ENCODE data around the gene NOTCH1.

Gene NOTCH1

DNA sequence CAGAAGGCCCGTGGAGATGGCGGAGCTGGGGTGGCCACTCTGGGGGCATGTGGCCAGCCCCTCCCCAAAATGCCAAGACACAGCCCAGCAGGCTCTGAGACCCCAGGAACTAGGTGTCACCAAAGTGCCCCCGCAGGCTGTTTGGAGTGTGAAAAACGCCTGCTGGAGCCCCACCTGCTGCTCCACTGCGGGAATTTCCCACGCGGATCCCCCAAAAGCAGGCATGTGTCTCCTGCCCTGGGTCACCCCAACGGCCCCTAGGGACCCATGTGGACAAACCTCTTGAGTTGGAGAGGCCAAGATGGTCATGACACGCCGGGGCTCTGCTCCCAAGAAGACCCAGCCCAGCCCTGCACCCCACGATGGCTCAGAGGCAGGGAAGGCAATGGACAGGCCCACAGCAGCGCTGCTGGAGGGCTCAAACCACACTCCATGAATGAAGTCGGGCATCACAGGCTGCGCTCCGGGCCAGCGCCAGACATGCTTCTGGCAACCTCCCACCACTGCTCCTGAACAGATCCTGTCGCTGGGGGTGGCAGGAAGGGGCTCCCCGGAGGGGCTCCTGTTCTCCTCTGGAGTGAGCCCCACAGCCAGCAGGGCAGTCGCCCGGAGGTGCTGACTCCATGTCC is 15.3 kb downstream of the NOTCH1 start:
- DNase-seq = no peak

DNA sequence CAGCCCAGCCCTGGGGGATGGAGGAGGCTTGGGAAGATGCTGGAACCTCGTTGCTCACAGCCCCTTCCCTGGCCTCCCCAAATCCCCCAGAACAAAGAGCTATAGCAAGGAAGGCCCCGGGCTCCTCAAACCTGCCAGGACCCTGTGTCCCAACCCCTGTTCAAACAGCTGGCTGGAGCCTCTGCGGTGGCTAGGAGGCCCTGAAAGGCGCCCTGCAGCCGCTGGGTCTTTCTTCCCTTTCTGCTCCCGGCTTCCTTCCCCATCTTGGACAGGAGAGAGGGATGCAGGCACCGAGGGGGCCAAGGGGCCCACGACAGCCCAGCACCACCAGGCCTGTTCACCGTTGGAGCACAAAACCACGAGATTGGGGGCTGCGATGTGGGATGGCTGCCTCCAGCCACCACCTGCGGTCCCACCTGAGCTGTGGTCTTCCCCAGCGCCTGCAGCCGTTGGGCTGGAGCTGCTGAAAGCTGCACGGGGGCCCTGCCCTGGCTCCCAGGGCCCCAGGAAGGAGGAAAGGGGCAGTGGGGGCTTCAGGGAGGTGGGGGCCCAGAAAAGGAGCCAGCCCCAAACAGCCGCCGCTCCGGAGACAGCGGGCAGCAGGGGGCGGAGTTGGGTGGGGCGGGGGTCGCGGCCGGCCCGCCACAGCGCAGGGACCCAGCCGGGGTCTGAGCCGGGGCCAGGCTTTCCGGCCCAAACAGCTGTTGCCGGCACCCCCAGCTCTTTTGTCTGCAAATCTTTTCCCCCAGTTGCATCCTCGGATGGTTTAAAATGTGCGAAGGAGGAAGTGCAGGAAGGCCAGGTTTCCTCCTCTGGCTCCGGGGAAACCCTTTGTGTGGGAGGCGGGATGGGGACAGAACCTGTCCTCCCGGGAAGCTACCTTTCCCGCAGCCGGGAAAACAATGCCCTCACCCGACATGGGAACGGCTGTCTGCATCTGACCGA is 16.1 kb downstream of the NOTCH1 start:
- no peak for DNase-seq

DNA sequence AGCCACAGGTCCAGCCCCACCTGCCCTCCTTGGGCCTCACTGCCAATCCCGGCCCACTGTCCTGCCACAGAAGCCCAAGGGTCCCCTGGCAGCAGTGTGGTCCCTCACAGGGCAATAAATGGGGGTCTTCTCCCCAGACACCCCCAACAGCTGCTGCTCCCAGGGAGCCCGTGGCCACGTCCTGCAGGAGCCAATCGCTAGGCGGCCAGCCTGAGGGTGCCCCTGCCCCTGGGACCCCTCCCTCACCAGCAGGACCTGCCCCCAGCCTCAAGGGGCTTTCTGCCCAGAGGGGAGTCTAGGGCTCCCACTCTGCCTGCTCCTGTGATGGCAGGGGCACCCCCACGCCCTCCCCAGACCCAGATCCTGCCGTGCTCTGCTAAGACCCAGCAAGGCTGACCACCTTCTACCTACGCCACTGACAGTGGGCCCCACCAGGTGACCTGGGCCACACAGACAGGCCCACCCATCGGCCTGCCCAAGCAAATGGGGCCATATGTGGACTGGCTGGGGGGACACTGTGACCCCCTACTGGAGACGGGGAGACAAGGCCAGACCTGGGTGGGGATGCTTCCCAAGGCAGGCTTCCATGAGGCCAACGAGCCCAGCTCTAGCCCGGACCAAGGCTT is 17.0 kb downstream of the NOTCH1 start:
- DNase-seq = no peak

DNA sequence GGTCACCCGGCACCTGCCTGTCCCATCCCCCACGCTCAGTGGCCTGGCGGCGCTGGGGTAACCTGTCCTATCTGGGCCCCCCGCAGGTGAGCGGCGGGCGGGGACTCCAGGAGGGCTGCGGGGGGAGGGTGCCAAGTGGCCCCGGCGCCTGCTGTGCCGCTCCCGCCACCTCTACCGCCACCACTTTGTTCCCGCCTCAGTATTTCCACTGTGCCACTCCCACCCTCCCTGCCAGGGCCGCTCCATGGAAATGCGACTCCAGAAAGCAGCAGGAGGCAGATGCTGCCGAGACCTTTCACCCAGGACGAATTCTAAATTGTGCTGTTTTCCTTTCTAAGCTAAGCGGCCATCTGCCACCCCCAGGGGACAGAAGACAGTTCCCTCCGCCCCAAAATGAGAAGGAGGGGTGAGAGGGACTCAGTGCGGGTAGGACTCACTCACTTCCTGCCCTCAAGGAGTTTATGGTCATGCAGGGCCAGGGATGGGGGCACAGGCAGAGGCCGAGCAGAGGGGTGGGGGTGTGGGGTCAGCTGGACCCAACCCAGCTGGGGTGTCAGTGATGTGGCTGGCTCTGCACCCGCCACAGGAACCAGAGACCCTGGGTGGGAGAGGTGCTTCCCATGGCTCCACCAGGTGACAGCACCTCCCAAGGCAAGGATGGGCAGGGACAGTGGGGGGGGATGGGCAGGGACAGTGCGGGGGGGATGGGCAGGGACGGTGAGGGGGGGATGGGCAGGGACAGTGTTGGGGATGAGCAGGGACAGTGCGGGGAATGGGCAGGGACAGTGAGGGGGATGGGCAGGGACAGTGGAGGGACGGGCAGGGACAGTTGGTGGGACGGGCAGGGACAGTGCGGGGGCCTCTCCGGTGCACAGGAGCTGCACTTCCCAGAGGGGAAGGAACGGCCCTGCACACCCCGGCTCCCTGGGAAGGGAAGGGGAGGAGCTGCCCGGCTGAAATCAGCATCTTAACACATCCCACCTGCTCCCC is 17.8 kb downstream of the NOTCH1 start:
- peak; percentile 40 to 52 for DNase-seq

DNA sequence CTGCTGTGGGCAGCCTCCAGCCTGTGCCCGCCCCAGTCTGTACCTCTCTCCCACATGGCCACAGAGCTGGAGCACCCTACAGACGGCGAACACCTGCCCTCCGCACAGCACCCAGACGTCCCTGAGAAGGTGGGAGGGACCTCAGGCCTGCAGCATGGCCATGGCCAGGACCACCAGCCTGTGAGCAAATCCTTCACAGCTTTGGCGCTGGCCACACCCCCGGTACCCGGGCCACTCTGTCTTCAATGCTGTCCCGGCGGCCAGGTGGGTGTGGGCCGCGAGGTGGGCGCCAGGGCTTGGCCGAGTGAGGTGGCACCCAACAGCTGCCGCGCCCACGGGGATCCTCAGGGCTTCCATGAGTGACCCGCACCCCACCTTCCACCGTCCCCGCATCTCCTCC is 18.7 kb downstream of the NOTCH1 start:
- peak in 1 of 2 experiments; percentile 47 for DNase-seq

DNA sequence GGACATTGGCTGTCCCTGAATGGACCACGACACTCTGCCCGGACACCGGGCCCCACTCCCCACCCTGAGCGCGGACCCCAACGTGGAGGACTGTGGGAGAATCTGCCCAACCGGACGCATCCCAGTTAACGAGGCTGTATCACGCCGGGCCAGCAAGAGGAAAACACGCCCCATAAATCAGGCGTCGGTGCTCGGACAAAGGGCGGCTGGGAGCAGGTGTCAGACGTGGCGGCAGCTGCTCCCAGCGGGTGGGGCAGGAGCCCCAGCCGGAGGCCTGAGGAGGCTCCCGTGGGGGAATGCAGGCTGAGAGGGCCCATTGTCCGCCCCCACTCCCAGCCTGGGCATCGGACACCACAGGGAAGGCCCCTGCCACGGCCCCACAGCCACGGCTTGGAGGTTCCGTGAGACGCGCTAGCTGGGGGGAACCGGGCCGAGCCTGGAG is 19.2 kb downstream of the NOTCH1 start:
- DNase-seq = peak; percentile 59 to 81

DNA sequence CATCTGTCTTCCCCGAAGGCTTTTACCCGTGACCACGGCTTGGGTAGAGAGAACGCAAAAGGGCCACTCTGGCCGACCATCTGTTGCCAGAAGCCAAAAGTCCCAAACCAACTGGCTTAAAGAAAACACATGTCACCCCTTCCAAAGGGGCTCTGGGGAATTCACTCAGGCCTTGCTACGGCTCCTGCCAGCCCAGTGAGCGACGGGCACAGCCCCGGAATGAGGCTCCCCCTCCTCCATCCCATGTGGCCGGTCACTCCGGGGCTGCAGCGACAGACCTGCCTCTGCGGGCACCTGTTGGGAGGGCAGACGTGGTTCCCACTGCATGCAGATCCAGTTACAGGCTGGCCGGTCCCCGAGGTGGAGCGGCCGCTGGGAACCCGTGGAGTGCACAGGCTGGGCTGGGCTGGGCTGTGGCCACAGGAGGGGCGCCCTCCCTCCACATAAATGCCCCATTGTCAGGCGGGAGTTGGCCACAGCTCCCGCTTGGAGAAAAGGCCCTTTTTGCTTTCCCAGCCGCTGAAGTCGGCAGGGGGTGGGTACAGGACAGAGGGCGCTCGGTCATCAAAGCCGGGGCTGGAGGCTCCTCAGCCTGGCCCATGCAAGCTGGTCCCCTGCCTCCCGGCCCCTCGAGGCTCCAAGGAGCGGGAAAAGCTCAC is 19.9 kb downstream of the NOTCH1 start:
- no peak for DNase-seq

DNA sequence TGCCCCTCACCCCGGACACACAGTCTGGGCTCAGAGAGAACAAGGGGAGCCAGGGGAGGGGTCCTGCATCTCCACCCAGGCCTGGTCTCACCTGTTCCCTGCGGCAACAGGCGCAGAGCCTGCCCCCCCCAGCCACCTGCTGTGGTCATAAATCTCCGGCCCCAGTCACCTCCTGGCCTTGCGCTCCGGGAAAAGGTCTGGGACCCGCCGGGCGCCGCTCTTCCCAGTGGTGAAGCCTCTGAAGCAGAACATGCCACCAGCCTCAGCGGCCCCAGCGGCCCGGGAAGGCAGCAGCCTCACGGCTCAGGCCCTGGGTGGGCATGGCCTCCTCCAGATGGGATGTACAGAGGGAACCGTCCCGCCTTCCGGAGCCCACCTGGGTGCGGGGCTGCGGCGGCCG is 20.6 kb downstream of the NOTCH1 start:
- peak in 1 of 2 experiments; percentile 24 for DNase-seq

DNA sequence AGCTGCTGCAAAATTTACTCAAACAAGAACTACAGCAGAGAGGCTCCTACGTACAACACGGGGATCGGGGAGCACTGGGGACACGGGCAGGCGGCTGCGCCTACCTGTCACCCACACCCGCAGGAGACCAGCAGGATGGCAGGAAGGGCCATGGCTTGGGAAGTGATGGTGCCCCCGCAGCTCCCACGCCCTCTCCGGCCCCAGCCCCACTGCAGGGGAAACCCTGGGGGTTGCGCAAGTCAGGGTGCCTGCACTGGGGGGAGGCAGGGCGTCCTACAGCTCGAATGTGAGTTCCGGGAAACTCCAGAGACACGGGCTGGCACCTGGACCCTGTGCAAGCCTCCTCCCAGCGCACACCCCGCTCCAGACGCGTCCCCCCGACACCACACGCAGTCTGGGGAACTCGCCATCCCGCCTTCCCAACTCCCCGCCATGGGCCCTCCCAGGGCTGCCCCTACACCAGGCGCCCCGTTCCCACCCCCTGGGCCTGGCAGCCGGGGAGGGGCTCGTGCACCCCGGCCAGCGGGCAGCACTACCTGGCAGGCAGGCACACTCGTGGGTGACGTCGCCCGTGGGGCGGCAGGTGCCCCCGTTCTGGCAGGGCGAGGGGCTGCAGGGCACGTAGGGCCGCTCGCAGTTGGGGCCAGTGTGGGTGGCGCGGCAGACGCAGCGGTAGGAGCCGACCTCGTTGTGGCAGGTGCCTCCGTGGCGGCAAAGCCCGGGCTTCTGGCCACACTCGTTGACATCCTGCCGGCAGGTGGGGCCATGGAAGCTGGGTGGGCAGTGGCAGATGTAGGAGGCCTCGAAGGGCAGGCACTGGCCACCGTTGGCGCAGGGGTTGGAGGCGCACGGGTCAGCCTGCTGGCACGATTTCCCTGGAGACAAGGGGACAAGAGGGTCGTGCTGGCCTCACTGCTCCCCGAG is 23.3 kb downstream of the NOTCH1 start:
- DNase-seq = peak in 1 of 2 experiments; percentile 27

DNA sequence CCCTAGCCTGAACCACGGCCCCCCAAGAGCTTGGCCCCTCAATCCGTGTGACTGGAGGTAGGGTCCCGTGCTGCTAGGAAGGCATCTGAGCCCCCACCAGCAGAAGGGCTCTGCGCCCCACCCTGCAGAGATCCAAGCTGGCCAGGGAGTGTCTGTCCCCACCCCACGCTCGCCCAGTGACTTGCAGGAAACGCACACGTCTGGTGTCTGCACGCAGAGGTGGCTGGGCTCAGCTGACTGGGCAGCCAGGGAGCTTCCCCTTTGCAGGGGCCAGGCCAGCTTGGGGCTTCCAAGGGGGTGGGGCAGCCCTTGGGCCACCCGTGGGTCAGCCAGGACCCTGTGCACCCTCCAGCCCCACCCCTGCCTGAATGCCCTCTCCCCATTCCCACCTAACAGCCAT is 24.3 kb downstream of the NOTCH1 start:
- DNase-seq = no peak

DNA sequence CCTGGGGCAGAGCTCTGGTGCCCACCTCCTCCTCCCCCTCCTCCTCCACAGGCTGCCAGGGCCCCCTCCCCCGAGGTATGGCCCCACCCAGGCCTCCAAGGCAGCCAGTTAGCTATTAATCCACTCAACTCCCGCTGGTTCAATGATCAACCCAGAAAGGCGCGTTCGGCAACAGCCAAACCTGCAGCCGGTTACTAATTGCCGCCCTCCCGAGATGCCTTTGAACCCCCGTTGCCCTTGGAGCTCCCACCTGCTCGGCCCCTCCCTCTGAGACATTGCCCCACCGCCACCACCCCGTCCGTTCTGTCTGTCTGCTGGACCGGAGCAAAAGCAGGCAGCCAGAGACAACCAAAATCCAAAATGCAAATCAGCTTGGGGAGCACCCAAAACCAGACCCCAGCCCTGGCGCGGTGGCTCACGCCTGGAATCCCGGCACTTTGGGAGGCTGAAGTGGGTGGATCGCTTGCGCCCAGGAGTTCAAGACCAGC is 25.8 kb downstream of the NOTCH1 start:
- DNase-seq = no peak

DNA sequence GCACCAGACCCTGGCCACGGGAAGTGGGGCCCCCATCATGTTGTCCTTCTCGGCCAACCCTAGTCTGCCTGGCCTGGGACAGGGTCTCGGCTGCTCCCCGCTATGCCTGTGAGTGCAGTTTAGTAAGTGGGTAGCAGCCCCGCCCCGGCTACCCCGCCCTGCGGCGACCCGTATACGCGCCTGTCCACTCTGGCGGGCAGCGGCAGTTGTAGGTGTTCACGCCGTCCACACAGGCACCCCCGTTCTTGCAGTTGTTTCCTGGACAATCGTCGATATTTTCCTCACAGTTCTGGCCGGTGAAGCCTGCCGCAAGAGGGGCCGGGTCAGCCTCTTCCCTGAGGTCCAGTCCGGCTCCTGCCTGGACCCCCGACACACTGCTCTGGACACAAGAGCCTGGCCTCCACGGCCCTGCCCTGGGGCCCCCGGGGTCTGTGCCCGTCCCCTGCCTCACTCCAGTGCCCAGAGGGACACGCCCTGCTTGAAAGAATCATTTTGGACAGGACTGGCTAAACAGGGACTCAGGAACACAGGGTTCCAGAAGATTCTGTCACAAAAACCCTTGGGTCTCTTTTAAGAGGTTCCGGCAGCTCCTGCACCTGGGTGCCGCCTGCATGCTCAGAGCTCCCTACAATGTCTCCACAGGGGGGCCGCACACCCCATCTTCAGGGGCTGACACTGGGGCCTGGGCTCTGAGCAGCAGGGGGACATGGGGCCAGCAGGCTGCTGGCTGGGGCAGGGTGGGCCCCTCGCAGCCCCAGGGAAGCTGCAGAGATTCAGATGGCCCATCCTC is 26.4 kb downstream of the NOTCH1 start:
- no peak for DNase-seq

DNA sequence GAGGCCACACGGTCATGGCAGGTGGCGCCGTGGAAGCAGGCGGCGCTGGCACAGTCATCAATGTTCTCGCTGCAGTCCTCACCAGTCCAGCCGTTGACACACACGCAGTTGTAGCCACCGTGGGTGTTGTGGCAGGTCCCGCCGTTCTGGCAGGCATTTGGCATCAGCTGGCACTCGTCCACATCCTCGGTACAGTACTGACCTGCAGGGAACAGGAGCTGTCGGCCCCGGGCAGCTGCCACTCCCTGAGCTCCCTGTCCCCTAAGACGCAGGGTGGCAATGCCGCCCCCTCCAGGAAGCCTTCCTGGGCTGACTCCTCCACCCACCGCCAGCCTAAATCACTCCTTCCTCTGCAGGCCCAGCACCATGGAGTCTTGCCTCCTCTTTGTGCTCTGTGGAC is 27.2 kb downstream of the NOTCH1 start:
- no peak for DNase-seq

DNA sequence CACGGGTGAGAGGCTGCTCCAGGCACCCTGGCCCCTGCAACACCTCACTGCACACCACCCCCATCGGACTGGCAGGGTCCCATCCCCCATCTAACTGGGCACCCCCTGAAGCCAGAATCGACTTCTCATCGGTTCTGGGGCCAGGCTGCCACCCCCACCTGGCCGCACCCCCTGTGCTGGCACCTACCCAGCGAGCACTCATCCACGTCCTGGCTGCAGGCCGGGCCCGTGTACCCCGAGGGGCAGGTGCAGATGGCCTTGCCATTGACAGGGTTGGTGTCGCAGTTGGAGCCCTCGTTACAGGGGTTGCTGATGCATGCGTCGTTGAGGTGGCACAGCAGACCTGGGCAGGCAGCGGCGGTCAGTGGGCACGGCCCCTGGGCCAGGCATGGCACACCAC is 27.9 kb downstream of the NOTCH1 start:
- DNase-seq = no peak

DNA sequence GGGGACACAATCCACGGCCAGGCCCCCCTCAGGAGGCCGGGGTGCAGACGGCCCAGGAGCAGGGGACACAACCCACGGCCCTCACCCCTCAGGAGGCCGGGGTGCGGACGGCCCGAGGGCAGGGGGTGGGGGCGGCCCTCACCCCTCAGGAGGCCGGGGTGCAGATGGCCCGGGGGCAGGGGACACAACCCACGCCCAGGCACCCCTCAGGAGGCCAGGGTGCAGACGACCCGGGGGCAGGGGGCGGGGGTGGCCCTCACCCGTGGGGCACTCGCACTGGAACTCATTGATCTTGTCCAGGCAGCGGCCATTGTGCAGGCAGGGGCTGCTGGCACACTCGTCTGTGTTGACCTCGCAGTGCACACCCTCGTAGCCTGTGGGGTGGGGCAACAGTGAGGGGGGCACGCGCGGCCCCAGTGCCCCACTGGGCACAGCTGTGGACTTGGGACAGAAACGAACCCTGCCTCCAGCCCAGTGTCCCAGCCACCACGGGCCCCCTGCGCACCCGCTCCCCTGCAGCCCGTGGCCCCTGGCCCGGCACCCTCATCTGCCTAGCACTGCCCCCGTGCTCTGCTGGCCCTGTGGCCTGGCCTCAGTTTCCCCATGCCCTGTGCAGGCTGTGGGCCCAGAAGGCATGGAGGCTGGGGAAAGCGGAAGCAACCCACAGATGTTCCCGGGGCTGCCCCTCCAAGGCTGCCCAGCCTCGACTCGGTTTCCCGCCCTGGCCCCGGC is 28.7 kb downstream of the NOTCH1 start:
- DNase-seq = no peak

DNA sequence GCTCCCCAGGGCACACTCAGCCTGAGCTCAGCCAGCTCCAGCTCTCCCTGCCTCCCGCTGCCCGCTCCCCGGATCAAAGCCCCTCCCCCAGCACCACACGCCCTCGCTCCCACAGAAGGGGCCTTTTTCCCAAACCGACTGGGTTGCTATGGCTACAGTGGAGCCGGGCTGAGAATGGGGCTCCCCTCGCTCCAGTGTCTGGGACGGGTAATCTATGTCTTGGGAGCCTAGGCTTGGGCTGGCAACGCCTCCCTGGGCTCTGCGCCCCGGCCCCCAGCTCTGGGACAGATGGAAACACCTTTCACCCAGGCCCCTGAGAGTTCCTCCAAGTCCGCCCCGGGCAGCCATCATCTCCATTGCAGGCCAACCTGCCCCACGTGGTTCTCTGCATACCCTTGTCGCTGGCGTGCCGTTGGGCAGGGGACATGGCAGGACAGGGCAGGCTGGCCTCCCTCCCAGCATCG is 29.6 kb downstream of the NOTCH1 start:
- no peak for DNase-seq

DNA sequence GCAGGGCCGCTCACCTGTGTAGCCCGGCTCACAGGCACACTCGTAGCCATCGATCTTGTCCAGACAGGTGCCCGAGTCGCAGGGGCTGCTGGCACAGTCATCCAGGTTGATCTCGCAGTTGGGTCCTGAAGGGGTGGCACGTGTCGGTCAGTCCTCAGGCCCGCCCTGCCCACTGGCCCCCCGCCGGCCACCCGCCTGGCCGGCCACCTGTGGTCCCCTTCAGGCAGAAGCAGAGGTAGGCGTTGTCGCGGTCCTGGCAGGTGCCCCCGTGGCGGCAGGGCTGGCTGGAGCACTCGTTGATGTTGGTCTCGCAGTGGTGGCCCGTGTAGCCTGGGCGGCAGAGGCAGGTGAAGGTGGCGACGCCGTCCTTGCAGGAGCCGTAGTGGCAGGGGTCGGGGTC is 30.6 kb downstream of the NOTCH1 start:
- no peak for DNase-seq

DNA sequence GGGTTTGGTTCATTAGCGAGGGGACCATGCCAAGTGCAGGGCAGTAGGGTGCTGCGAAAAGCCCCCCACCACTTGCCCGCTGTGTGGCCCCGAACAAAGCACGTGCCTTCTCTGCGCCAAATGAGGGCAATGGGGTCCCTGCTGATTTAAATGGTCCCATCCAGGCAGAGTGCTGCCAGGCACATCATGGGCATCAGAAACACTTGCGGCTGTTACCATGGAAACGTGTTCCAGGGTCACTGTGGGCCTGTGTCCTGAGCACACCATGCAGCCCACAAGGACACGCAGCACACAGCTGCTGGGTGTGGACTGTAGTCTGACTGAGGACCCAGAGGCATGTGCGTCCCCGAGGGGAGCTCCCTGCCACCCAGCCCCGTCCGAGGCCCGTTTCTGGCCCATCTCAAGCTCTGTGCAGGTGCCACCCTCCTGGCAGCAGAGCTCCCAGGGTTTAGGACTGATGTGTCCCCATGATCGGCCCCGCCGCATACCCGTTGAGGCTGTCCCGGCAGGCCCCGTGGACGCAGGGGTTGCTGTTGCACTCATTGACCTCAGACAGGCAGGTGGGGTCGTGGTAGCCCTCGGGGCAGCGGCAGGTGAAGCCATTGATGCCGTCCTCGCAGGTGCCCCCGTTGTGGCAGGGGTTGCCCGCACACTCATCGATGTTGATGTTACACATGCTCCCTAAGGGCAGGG is 31.7 kb downstream of the NOTCH1 start:
- DNase-seq = no peak

Measured in SHP77 (cell line).